GOT3 (cell line): ENCODE measurements around the gene BICDL1.
A peak's percentile ranks its signal among the peaks of the same experiment; 100 is the strongest.

ENCODE experiments used
- DNase-seq: peaks from one replicate; lab custom pipeline; 2025; ENCODE audit warnings: mixed read lengths; lab: John Stamatoyannopoulos, UW

The BICDL1 gene

GRCh38 chr12:120081641-120082040 is 92.6 kb downstream of the BICDL1 start:
- no peak for DNase-seq

- no peak for DNase-seq
Observed at GRCh38 chr12:120085920-120086645, 97.0 kb downstream of the BICDL1 start.

GRCh38 chr12:120086801-120087621 is 98.0 kb downstream of the BICDL1 start:
- DNase-seq = peak; percentile 93

GRCh38 chr12:120089105-120089504 is 100.1 kb downstream of the BICDL1 start:
- DNase-seq = no peak

- DNase-seq = no peak
Observed at GRCh38 chr12:120089796-120090195, 100.8 kb downstream of the BICDL1 start.

- DNase-seq = no peak
Observed at GRCh38 chr12:120090206-120090605, 101.2 kb downstream of the BICDL1 start.

GRCh38 chr12:120090626-120091295 is 101.7 kb downstream of the BICDL1 start:
- no peak for DNase-seq

- DNase-seq = no peak
Observed at GRCh38 chr12:120091371-120092090, 102.5 kb downstream of the BICDL1 start.

- DNase-seq = no peak
Observed at GRCh38 chr12:120092551-120093335, 103.7 kb downstream of the BICDL1 start.

- DNase-seq = no peak
Observed at GRCh38 chr12:120093336-120093591, 104.2 kb downstream of the BICDL1 start.

- no peak for DNase-seq
Observed at GRCh38 chr12:120093592-120094355, 104.7 kb downstream of the BICDL1 start.

- no peak for DNase-seq
Observed at GRCh38 chr12:120094485-120094884, 105.4 kb downstream of the BICDL1 start.

- no peak for DNase-seq
Observed at GRCh38 chr12:120095331-120095730, 106.3 kb downstream of the BICDL1 start.

- DNase-seq = no peak
Observed at GRCh38 chr12:120095736-120096135, 106.7 kb downstream of the BICDL1 start.

GRCh38 chr12:120096671-120097202 is 107.7 kb downstream of the BICDL1 start:
- DNase-seq = no peak

- DNase-seq = no peak
Observed at GRCh38 chr12:120098756-120099470, 109.9 kb downstream of the BICDL1 start.

GRCh38 chr12:120099738-120100137 is 110.7 kb downstream of the BICDL1 start:
- no peak for DNase-seq

GRCh38 chr12:120100630-120101029 is 111.6 kb downstream of the BICDL1 start:
- DNase-seq = no peak

GRCh38 chr12:120101182-120101581 is 112.1 kb downstream of the BICDL1 start:
- no peak for DNase-seq

GRCh38 chr12:120101617-120102016 is 112.6 kb downstream of the BICDL1 start:
- DNase-seq = no peak
